GM18508 (cell line): ENCODE measurements around the gene RAPGEF2.
"Not testable (repeated sequence)": the region's sequence is repeated elsewhere in the genome, so short reads cannot be mapped to it uniquely, and the experiment has no call there.

Source experiments
- ATAC-seq: cut with Tn5 transposase; IDR thresholded peaks from one replicate; pipeline ENCODE4 v1.9.1; 2021; ENCODE audit warnings: moderate number of reproducible peaks; ENCODE audit not compliant: insufficient read depth, unreplicated experiment

RAPGEF2 gene

GRCh38 chr4:159227984-159228383 is 125.1 kb downstream of the RAPGEF2 start:
- ATAC-seq = no peak

GRCh38 chr4:159229164-159229563 is 126.3 kb downstream of the RAPGEF2 start:
- ATAC-seq = no peak

GRCh38 chr4:159232465-159233106 is 129.7 kb downstream of the RAPGEF2 start:
- ATAC-seq = no peak

- ATAC-seq = no peak
Observed at GRCh38 chr4:159235779-159236368, 133.0 kb downstream of the RAPGEF2 start.

GRCh38 chr4:159237975-159238374 is 135.1 kb downstream of the RAPGEF2 start:
- no peak for ATAC-seq

GRCh38 chr4:159238631-159239030 is 135.8 kb downstream of the RAPGEF2 start:
- no peak for ATAC-seq

- no peak for ATAC-seq
Observed at GRCh38 chr4:159239629-159240028, 136.8 kb downstream of the RAPGEF2 start.

- no peak for ATAC-seq
Observed at GRCh38 chr4:159240046-159240445, 137.2 kb downstream of the RAPGEF2 start.

GRCh38 chr4:159240687-159241086 is 137.8 kb downstream of the RAPGEF2 start:
- ATAC-seq = no peak

GRCh38 chr4:159242427-159242826 is 139.5 kb downstream of the RAPGEF2 start:
- ATAC-seq = no peak

- ATAC-seq = no peak
Observed at GRCh38 chr4:159248384-159249178, 145.7 kb downstream of the RAPGEF2 start.

GRCh38 chr4:159250751-159251325 is 148.0 kb downstream of the RAPGEF2 start:
- no peak for ATAC-seq

GRCh38 chr4:159251580-159251979 is 148.7 kb downstream of the RAPGEF2 start:
- ATAC-seq = not testable (repeated sequence)

GRCh38 chr4:159252491-159252890 is 149.6 kb downstream of the RAPGEF2 start:
- ATAC-seq = no peak

- no peak for ATAC-seq
Observed at GRCh38 chr4:159256037-159256436, 153.2 kb downstream of the RAPGEF2 start.

- no peak for ATAC-seq
Observed at GRCh38 chr4:159258889-159259560, 156.1 kb downstream of the RAPGEF2 start.

- ATAC-seq = no peak
Observed at GRCh38 chr4:159264057-159264456, 161.2 kb downstream of the RAPGEF2 start.

GRCh38 chr4:159266981-159267868 is 164.3 kb downstream of the RAPGEF2 start:
- ATAC-seq = no peak

- no peak for ATAC-seq
Observed at GRCh38 chr4:159267869-159268285, 165.0 kb downstream of the RAPGEF2 start.

- ATAC-seq = no peak
Observed at GRCh38 chr4:159268607-159269006, 165.7 kb downstream of the RAPGEF2 start.
